HFFc6 (cell line): Measurements from ENCODE around the gene RSRC1. TPM values are rescaled to one million over a fixed set of nuclear protein-coding genes. Genes with fewer than 3 reads are reported as not detected.

ENCODE experiments used
- DNase-seq: peaks from one replicate; pipeline ENCODE4 v3.0.0-alpha.2; 2018
- H3K27ac Mint-ChIP-seq: 2 replicates; pipeline ENCODE4 v1.8.0; 2020; ENCODE audit warnings: mild to moderate bottlenecking, mixed read lengths
- H3K27me3 Mint-ChIP-seq: 2 replicates; pipeline ENCODE4 v1.8.0; 2021; ENCODE audit warnings: mild to moderate bottlenecking, moderate library complexity, mixed read lengths; ENCODE audit not compliant: insufficient read depth
- H3K36me3 Mint-ChIP-seq: 2 replicates; pipeline ENCODE4 v1.8.0; 2021; ENCODE audit warnings: low read depth, mixed read lengths
- H3K4me1 Mint-ChIP-seq: 2 replicates; pipeline ENCODE4 v1.8.0; 2020; ENCODE audit warnings: low read depth, mixed read lengths
- H3K4me3 Mint-ChIP-seq: 2 replicates; pipeline ENCODE4 v1.8.0; 2020; ENCODE audit warnings: mild to moderate bottlenecking, moderate library complexity, mixed read lengths
- H3K9me3 Mint-ChIP-seq: 2 replicates; pipeline ENCODE4 v1.8.0; 2020; ENCODE audit warnings: mild to moderate bottlenecking, mixed read lengths
- CTCF ChIP-seq: fragments of 200-600 bp; sonication (generic); IDR thresholded peaks from 2 replicates; pipeline ENCODE4 v1.5.0; 2021; ENCODE audit warnings: antibody characterized with exemption, mild to moderate bottlenecking
- total RNA-seq, 6 experiments: library from RNA; stranded (reverse); fragmentation: NEBNext Ultra II Directional; extraction: Animal tissue kit (Norgen Biotek cat#: 25700); gene quantifications; 2 replicates in 1 of 6; 3 replicates in 5 of 6; pipeline ENCODE4 v1.2.3, GENCODE V29; 2021

RSRC1 gene
- total RNA-seq, 6 experiments from 2014 or later = 20.5 to 37.6 (median 33.0) TPM

DNA sequence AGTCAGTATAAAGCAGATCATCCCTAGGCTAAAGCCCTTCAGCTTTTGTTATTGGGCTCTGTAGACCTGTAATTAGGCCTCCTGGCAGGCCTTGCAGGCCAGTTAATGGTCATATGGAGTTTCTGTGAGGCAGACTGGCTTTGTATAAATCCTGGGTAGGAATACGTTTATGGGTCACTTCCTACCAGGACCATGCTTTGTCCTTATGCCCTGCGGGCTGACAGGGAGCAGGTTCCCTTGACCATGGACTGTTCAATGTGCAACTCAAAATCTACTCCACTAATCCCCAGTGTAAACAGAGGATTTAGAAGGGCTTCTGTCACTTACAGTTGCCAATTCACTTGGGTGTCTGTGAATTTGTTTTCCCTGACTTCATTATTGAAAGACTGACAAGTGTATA, 258.4 kb downstream of the RSRC1 start:
- H3K4me3 Mint-ChIP-seq = no peak overlapping the region
- TF ChIP-seq CTCF = no peak
- H3K27me3 Mint-ChIP-seq = no peaks in the 10 kb centered on the region; the same call in 1 of the 2 replicates
- no peaks in the 10 kb centered on the region for H3K4me1 Mint-ChIP-seq
- H3K9me3 Mint-ChIP-seq = peaks cover 10% of the 10 kb centered on the region; the same call in 1 of the 2 replicates
- no peak for DNase-seq
- peaks cover 13% of the 10 kb centered on the region for H3K36me3 Mint-ChIP-seq
- H3K27ac Mint-ChIP-seq = no peak overlapping the region

DNA sequence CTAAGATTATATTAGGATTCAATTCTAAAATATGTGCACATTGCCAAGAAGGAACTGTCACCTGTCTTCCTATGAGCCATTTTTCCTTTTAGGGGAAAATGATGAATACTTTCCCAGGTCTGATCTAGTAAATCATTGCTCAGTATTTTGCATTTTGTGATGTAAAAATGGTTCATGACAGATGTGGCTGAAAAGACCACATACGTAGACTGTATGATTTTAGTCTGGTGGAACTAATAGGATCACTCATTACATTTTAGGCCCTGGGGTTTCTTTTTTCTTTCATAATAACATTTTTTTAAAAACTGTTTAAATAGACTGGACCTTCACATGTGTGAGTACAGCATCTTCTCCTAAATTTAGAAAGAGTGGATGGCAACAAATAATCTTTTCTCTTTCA, 259.4 kb downstream of the RSRC1 start:
- H3K9me3 Mint-ChIP-seq = peaks cover 10% of the 10 kb centered on the region; the same call in 1 of the 2 replicates
- H3K27ac Mint-ChIP-seq = no peak overlapping the region
- no peak overlapping the region for H3K4me3 Mint-ChIP-seq
- DNase-seq = no peak
- peaks cover 13% of the 10 kb centered on the region for H3K36me3 Mint-ChIP-seq
- no peaks in the 10 kb centered on the region for H3K4me1 Mint-ChIP-seq
- no peaks in the 10 kb centered on the region; the same call in 1 of the 2 replicates for H3K27me3 Mint-ChIP-seq
- no peak for TF ChIP-seq CTCF

DNA sequence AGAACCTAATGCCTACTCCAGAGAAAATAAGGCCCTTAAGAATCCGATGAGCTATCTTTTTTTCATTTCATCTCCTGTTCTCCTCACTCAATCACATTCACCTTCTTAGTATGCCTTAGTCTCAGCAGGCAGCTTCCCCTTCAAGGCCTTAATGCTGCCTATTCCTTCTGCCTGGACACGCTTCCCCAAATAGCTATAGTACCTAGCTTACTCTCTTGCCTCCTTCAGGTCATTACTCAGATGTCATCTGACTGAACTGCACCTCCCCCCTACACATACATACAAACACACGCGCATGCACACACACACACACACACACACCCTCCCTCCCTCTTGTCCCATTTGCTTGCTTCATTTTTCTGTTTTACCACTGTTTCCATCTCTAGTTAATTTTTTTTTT, 269.6 kb downstream of the RSRC1 start:
- no peaks in the 10 kb centered on the region for H3K36me3 Mint-ChIP-seq
- H3K9me3 Mint-ChIP-seq = no peaks in the 10 kb centered on the region
- H3K4me3 Mint-ChIP-seq = no peak overlapping the region
- no peak for DNase-seq
- no peaks in the 10 kb centered on the region for H3K27me3 Mint-ChIP-seq
- H3K4me1 Mint-ChIP-seq = no peaks in the 10 kb centered on the region
- no peak for TF ChIP-seq CTCF
- no peak overlapping the region for H3K27ac Mint-ChIP-seq

GRCh38 chr3:158381262-158381868, 271.5 kb downstream of the RSRC1 start:
- DNase-seq = no peak
- H3K9me3 Mint-ChIP-seq = no peaks in the 10 kb centered on the region

GRCh38 chr3:158382479-158382878, 272.6 kb downstream of the RSRC1 start:
- Mint-ChIP-seq H3K36me3 (no peaks in the 10 kb centered on the region), H3K9me3 (no peaks in the 10 kb centered on the region), H3K4me1 (no peaks in the 10 kb centered on the region), H3K27me3 (no peaks in the 10 kb centered on the region), H3K27ac (no peak overlapping the region), H3K4me3 (no peak overlapping the region)
- no peak for TF ChIP-seq CTCF
- no peak for DNase-seq

More at GRCh38 chr3:158381262-158381868, 271.5 kb downstream of the RSRC1 start:
- Mint-ChIP-seq H3K36me3 (no peaks in the 10 kb centered on the region), H3K27me3 (no peaks in the 10 kb centered on the region), H3K27ac (no peak overlapping the region), H3K4me1 (no peaks in the 10 kb centered on the region), H3K4me3 (no peak overlapping the region)
- TF ChIP-seq CTCF = no peak
